GM12878 (cell line): Measurements from ENCODE around the gene ALG6. TPM values are rescaled to one million over a fixed set of nuclear protein-coding genes. Genes with fewer than 3 reads are reported as not detected.

Source experiments
- ATAC-seq: fragments of 200-7000 bp; cut with Tn5 transposase; 3 replicates; pipeline ENCODE4 v1.9.1; 2020; ENCODE audit warnings: mild to moderate bottlenecking, moderate library complexity
- BruUV-seq: library from RNA; stranded (reverse); fragments of 400-500 nt; replicated peaks from 2 replicates; lab custom pipeline; 2021; lab: Mats Ljungman, UMichigan
- CTCF ChIA-PET: fragments of 300-600 bp; sonication (Branson Sonifier 250); formaldehyde crosslinking; extraction: SDS; loops from one replicate; lab custom pipeline; 2021; ENCODE audit warnings: inconsistent platforms; lab: Yijun Ruan, JAX
- POLR2A ChIA-PET: fragments of 350-600 bp; formaldehyde crosslinking; extraction: SDS; loops from one replicate; lab custom pipeline; 2021; ENCODE audit warnings: inconsistent platforms; lab: Charles Lee
- RAD21 ChIA-PET: fragments of 300-600 bp; sonication (Branson Sonifier 250); formaldehyde crosslinking; loops from one replicate; lab custom pipeline; 2023; ENCODE audit warnings: antibody characterized with exemption; ENCODE audit not compliant: unreplicated experiment; lab: Charles Lee
- SMC1A ChIA-PET: fragments of 300-600 bp; sonication (Branson Sonifier 250); formaldehyde crosslinking; loops from one replicate; lab custom pipeline; 2023; ENCODE audit not compliant: unreplicated experiment, uncharacterized antibody; lab: Charles Lee
- DNase-seq: peaks from one replicate; pipeline ENCODE4 v3.0.0-alpha.2; 2011; ENCODE audit warnings: low read depth, low spot score
- FAIRE-seq: peaks from 3 replicates; lab custom pipeline; 2011; peaks lifted over from hg19 to GRCh38; lab: Jason Lieb, UNC
- H2AFZ ChIP-seq: 2 replicates; pipeline ENCODE4 v1.6.0; 2011; ENCODE audit warnings: low read depth, low read length, control low read depth; ENCODE audit not compliant: control insufficient read depth
- H3K27ac ChIP-seq: 2 replicates; pipeline ENCODE4 v1.5.1; 2011; ENCODE audit warnings: control low read depth; ENCODE audit not compliant: control insufficient read depth, insufficient read depth
- H3K27me3 ChIP-seq, 2 experiments: replicated peaks in 1 of 2; 2 replicates each; pipeline versions ENCODE4 v1.6.0 to v1.6.1; 2011; ENCODE audit warnings: low read length in 1 of 2; ENCODE audit not compliant: control insufficient read depth in 2 of 2, insufficient read depth in 2 of 2
- H3K36me3 ChIP-seq, 2 experiments: 2 replicates each; pipeline ENCODE4 v1.5.1; 2011; ENCODE audit warnings: low read length in 1 of 2; ENCODE audit not compliant: control insufficient read depth in 2 of 2, insufficient read depth in 2 of 2
- H3K4me1 ChIP-seq: 2 replicates; pipeline ENCODE4 v1.6.1; 2011; ENCODE audit warnings: mild to moderate bottlenecking, low read length, moderate library complexity, mixed read lengths; ENCODE audit not compliant: control insufficient read depth, insufficient read depth
- H3K4me2 ChIP-seq: 2 replicates; pipeline ENCODE4 v1.6.0; 2011; ENCODE audit warnings: control low read depth; ENCODE audit not compliant: control insufficient read depth, insufficient read depth
- H3K4me3 ChIP-seq: fragments of 200-600 bp; sonication (generic); 2 replicates; pipeline ENCODE4 v1.5.1; 2016
- H3K79me2 ChIP-seq: 2 replicates; pipeline ENCODE4 v1.6.0; 2011; ENCODE audit warnings: low read length; ENCODE audit not compliant: control insufficient read depth, insufficient read depth
- H3K9ac ChIP-seq: 2 replicates; pipeline ENCODE4 v1.8.0; 2011; ENCODE audit warnings: low read length, control low read depth, mixed read lengths; ENCODE audit not compliant: control insufficient read depth, insufficient read depth
- H3K9me3 ChIP-seq: replicated peaks from 3 replicates; pipeline ENCODE4 v1.5.1; 2011; ENCODE audit warnings: mild to moderate bottlenecking, low read length; ENCODE audit not compliant: control insufficient read depth, insufficient read depth
- H4K20me1 ChIP-seq: 2 replicates; pipeline ENCODE4 v1.6.0; 2011; ENCODE audit not compliant: control insufficient read depth, insufficient read depth
- BCL11A ChIP-seq: IDR thresholded peaks from 2 replicates; pipeline ENCODE4 v1.6.1; 2011; ENCODE audit warnings: low read depth, low read length
- EZH2 ChIP-seq: IDR thresholded peaks from 2 replicates; pipeline ENCODE4 v1.6.1; 2012; ENCODE audit warnings: low read depth, mild to moderate bottlenecking, control low read depth, inconsistent platforms, low read length, borderline replicate concordance; ENCODE audit not compliant: control insufficient read depth
- GABPA ChIP-seq: IDR thresholded peaks from 2 replicates; pipeline ENCODE4 v1.6.1; 2014; ENCODE audit warnings: antibody characterized with exemption, low read depth, mild to moderate bottlenecking, inconsistent platforms
- KDM1A ChIP-seq: fragments of 200-600 bp; sonication (generic); IDR thresholded peaks from 2 replicates; pipeline ENCODE4 v1.6.1; 2016; ENCODE audit warnings: borderline replicate concordance
- NBN ChIP-seq: fragments of 450-650 bp; IDR thresholded peaks from 2 replicates; pipeline ENCODE4 v1.6.1; 2016
- NR2C1 ChIP-seq: fragments of 450-650 bp; IDR thresholded peaks from 2 replicates; pipeline ENCODE4 v1.6.1; 2017; ENCODE audit warnings: antibody characterized with exemption, mild to moderate bottlenecking, moderate library complexity
- SP1 ChIP-seq: IDR thresholded peaks from one replicate; pipeline ENCODE4 v1.6.1; 2011; ENCODE audit warnings: low read depth, low read length
- SUPT20H ChIP-seq: IDR thresholded peaks from 2 replicates; pipeline ENCODE4 v1.6.1; 2011; ENCODE audit warnings: low read depth, mild to moderate bottlenecking, low read length, moderate library complexity, borderline replicate concordance; ENCODE audit not compliant: control insufficient read depth
- TARDBP ChIP-seq: IDR thresholded peaks from 2 replicates; pipeline ENCODE4 v1.6.1; 2016; ENCODE audit warnings: borderline replicate concordance
- in situ Hi-C: fragments of 300-500 bp; cut with MboI; formaldehyde crosslinking; loops from 9 replicates; pipeline ENCODE4 v1.14.3; 2018; ENCODE audit warnings: mixed read lengths
- intact Hi-C: fragments of 100-400 bp; cut with micrococcal nuclease; formaldehyde crosslinking; loops from one replicate; pipeline ENCODE4 v1.14.2; 2022; ENCODE audit not compliant: unreplicated experiment
- polyA plus RNA-seq, 11 experiments: library from polyadenylated mRNA; depleted of rRNA in 4 of 11; unstranded in 6 of 11; stranded (reverse) in 5 of 11; fragments of >200 nt; fragmentation: Nextera tagmentation in 4 of 11; fragmentation: Illumina TruSeq in 1 of 11; extraction: Ambion mirVana in 4 of 11; extraction: Trizol in 1 of 11; gene quantifications; 1 replicate in 1 of 11; 2 replicates in 10 of 11; pipeline versions ENCODE4 v1.2.1 to v1.2.3, GENCODE V29; 2011 to 2016; ENCODE audit warnings: inconsistent platforms in 2 of 11, missing spikeins in 2 of 11, low read depth in 1 of 11
- total RNA-seq, 4 experiments: library from RNA; depleted of rRNA in 3 of 4; stranded (reverse); fragments of >200 nt in 3 of 4; fragmentation: Illumina TruSeq in 1 of 4; extraction: Trizol in 1 of 4; gene quantifications; 2 replicates each; pipeline versions ENCODE4 v1.2.1 to v1.2.3, GENCODE V29; 2013 to 2021
- TF ChIP-seq, protein P1 (sequence below): fragments of 450-650 bp; IDR thresholded peaks from 2 replicates; pipeline ENCODE4 v1.6.1; 2016; ENCODE audit warnings: mild to moderate bottlenecking, moderate library complexity, borderline replicate concordance
- TF ChIP-seq, protein P2 (sequence below): fragments of 450-650 bp; IDR thresholded peaks from 2 replicates; pipeline ENCODE4 v1.6.1; 2014; ENCODE audit warnings: mild to moderate bottlenecking
- TF ChIP-seq, protein P3 (sequence below): fragments of 450-650 bp; IDR thresholded peaks from 2 replicates; pipeline ENCODE4 v1.6.1; 2016; ENCODE audit warnings: mild to moderate bottlenecking

The ALG6 gene
- total and polyA plus RNA-seq, 10 of the 15 experiments (the other 5 are each of a cell fraction or from before 2014, with no cell fraction given) = 13.8 to 28.5 (median 17.1) TPM

DNA sequence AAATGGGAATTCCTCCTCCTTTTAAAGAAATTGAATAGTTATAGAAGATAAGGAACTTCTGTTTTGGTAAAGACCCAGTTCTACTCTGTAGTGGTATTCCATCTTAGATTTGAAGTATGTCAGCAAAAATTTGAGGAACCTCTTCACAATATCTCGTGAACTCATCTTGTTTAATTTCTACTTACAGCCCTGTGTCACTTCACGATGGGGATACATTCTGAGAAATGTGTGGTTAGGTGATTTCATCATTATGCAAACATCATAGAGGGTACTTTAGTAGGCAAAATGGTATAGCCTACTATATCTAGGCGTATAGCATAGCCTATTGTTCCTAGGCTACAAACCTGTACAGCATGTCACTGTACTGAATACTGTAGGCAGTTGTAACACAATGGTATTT is 36.0 kb downstream of the ALG6 start (continued):
- TF ChIP-seq, protein P1, sequence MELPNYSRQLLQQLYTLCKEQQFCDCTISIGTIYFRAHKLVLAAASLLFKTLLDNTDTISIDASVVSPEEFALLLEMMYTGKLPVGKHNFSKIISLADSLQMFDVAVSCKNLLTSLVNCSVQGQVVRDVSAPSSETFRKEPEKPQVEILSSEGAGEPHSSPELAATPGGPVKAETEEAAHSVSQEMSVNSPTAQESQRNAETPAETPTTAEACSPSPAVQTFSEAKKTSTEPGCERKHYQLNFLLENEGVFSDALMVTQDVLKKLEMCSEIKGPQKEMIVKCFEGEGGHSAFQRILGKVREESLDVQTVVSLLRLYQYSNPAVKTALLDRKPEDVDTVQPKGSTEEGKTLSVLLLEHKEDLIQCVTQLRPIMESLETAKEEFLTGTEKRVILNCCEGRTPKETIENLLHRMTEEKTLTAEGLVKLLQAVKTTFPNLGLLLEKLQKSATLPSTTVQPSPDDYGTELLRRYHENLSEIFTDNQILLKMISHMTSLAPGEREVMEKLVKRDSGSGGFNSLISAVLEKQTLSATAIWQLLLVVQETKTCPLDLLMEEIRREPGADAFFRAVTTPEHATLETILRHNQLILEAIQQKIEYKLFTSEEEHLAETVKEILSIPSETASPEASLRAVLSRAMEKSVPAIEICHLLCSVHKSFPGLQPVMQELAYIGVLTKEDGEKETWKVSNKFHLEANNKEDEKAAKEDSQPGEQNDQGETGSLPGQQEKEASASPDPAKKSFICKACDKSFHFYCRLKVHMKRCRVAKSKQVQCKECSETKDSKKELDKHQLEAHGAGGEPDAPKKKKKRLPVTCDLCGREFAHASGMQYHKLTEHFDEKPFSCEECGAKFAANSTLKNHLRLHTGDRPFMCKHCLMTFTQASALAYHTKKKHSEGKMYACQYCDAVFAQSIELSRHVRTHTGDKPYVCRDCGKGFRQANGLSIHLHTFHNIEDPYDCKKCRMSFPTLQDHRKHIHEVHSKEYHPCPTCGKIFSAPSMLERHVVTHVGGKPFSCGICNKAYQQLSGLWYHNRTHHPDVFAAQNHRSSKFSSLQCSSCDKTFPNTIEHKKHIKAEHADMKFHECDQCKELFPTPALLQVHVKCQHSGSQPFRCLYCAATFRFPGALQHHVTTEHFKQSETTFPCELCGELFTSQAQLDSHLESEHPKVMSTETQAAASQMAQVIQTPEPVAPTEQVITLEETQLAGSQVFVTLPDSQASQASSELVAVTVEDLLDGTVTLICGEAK = no peak
- TF ChIP-seq, protein P2, sequence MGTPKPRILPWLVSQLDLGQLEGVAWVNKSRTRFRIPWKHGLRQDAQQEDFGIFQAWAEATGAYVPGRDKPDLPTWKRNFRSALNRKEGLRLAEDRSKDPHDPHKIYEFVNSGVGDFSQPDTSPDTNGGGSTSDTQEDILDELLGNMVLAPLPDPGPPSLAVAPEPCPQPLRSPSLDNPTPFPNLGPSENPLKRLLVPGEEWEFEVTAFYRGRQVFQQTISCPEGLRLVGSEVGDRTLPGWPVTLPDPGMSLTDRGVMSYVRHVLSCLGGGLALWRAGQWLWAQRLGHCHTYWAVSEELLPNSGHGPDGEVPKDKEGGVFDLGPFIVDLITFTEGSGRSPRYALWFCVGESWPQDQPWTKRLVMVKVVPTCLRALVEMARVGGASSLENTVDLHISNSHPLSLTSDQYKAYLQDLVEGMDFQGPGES = no peak
- TF ChIP-seq SUPT20H = no peak
- TF ChIP-seq BCL11A = no peak

DNA sequence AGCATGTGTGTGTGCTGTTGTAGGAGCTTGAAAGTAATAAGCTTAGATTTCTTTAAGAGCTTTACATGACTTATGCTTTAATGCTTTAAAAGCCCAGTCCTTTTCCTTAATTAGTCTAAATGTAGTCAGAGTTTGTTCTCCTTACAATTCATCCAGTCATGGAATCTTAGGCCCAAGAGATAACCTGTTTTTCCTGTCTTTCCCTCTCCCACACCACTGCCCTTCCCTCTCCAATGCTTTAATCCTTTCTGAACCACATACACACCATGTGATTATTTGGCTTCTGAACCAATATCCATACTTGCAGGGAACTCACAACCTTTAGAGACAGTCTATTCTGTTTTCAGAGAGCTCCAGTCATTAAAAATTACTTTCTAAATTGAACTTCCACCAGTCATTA is 37.6 kb downstream of the ALG6 start:
- BruUV-seq = no TSS peak
- Histone ChIP-seq H3K4me1 (no peaks in the 10 kb centered on the region), H3K4me3 (no peak overlapping the region), H3K27me3 (no peaks in the 10 kb centered on the region)
- POLR2A ChIA-PET = no interaction called here
- RAD21 ChIA-PET = no interaction called here
- no peak for ATAC-seq
- TF ChIP-seq NR2C1 (no peak), EZH2 (no peak), GABPA (no peak), NBN (no peak), KDM1A (no peak), SP1 (no peak), TARDBP (no peak)
- TF ChIP-seq, protein P1 = no peak
- TF ChIP-seq, protein P3, sequence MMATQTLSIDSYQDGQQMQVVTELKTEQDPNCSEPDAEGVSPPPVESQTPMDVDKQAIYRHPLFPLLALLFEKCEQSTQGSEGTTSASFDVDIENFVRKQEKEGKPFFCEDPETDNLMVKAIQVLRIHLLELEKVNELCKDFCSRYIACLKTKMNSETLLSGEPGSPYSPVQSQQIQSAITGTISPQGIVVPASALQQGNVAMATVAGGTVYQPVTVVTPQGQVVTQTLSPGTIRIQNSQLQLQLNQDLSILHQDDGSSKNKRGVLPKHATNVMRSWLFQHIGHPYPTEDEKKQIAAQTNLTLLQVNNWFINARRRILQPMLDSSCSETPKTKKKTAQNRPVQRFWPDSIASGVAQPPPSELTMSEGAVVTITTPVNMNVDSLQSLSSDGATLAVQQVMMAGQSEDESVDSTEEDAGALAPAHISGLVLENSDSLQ = no peak
- TF ChIP-seq, all 136 proteins: peak for 0
- no peak overlapping the region for H3K9ac ChIP-seq
- H3K79me2 ChIP-seq = no peaks in the 10 kb centered on the region
- no peaks in the 10 kb centered on the region for H3K9me3 ChIP-seq
- in situ Hi-C loops = no loop called here
- no peaks in the 10 kb centered on the region; a peak in 2 of 4 replicates for H3K36me3 ChIP-seq
- intact Hi-C loops = loop anchor here (10.0 kb wide), 1 partner anchor 60 kb away; no protein-coding TSS in a partner anchor
- H2AFZ ChIP-seq = no peak overlapping the region
- no peaks in the 10 kb centered on the region for H4K20me1 ChIP-seq
- no peak for FAIRE-seq
- CTCF ChIA-PET = interaction anchor here (0.7 to 1.4 kb wide), 5 partner anchors 12 to 215 kb away, joined by 3 read pairs; no protein-coding TSS in a partner anchor
- no peak for DNase-seq
- SMC1A ChIA-PET = interaction anchor here (1.3 to 5.8 kb wide), 3 partner anchors 8 to 46 kb away, joined by 3 to 28 read pairs (median 4); no protein-coding TSS in a partner anchor
- H3K27ac ChIP-seq = no peak overlapping the region
- H3K4me2 ChIP-seq = no peak overlapping the region
